Activated B cell treated with CpG ODN at 0.5 μM for 24 hours (primary cell): Measurements from ENCODE around the gene ACTG2. TPM values are rescaled to one million over a fixed set of nuclear protein-coding genes. Genes with fewer than 3 reads are reported as not detected.

Source experiments
- ATAC-seq: fragments of 200-7000 bp; cut with Tn5 transposase; one replicate; pipeline ENCODE4 v1.10.0; 2021; ENCODE audit warnings: low read depth, mild to moderate bottlenecking, moderate library complexity
- CTCF ChIA-PET: fragments of 350-600 bp; sonication (Branson Sonifier 250); formaldehyde crosslinking; loops from one replicate; lab custom pipeline; 2021; ENCODE audit warnings: antibody characterized with exemption; lab: Charles Lee
- POLR2A ChIA-PET: fragments of 350-600 bp; sonication (Branson Sonifier 250); formaldehyde crosslinking; loops from one replicate; lab custom pipeline; 2021; ENCODE audit warnings: antibody characterized with exemption; lab: Charles Lee
- DNase-seq: peaks from one replicate; pipeline ENCODE4 v3.0.0; 2022
- H3K27ac Mint-ChIP-seq: one replicate; pipeline ENCODE4 v1.8.0; 2020; ENCODE audit warnings: mixed read lengths
- H3K27me3 Mint-ChIP-seq: one replicate; pipeline ENCODE4 v1.8.0; 2021; ENCODE audit warnings: mixed read lengths
- H3K36me3 Mint-ChIP-seq: one replicate; pipeline ENCODE4 v1.8.0; 2021; ENCODE audit warnings: low read depth, mixed read lengths
- H3K4me1 Mint-ChIP-seq: one replicate; pipeline ENCODE4 v1.8.0; 2021; ENCODE audit warnings: mixed read lengths
- H3K4me3 Mint-ChIP-seq: one replicate; pipeline ENCODE4 v1.8.0; 2020; ENCODE audit warnings: mild to moderate bottlenecking, mixed read lengths
- H3K9me3 Mint-ChIP-seq: one replicate; pipeline ENCODE4 v1.8.0; 2020; ENCODE audit warnings: mixed read lengths
- intact Hi-C: fragments of 100-400 bp; cut with micrococcal nuclease; formaldehyde crosslinking; loops from one replicate; pipeline ENCODE4 v1.15.1; 2024
- total RNA-seq: library from RNA; stranded (reverse); gene quantifications from 2 replicates; pipeline ENCODE4 v1.2.3, GENCODE V29; 2022
- TF ChIP-seq, protein P1 (sequence below): fragments of 200-600 bp; IDR thresholded peaks from one replicate; pipeline ENCODE4 v1.8.0; 2022; ENCODE audit warnings: antibody characterized with exemption, mild to moderate bottlenecking

Gene ACTG2
- total RNA-seq, 1 donor from 2014 or later: not detected

DNA sequence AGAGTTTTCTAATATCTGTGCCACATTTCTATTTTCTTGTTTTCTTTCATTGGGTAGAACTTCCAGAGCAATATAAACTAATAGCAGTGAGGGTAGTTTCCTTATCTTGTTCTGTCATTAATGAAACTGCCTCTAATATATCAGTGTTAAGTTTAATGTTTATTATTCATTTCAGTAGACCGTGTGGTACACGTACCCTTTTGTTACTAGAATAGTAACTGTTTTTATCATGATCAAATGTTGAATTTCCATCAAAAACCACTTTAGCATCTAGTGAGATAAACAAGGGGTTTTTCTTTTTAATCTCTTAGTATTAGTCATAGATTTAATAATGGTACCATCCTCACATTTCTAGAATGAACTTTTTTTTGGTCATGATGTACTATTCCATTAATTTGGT lies 49.9 kb downstream of the ACTG2 start:
- TF ChIP-seq, protein P1, sequence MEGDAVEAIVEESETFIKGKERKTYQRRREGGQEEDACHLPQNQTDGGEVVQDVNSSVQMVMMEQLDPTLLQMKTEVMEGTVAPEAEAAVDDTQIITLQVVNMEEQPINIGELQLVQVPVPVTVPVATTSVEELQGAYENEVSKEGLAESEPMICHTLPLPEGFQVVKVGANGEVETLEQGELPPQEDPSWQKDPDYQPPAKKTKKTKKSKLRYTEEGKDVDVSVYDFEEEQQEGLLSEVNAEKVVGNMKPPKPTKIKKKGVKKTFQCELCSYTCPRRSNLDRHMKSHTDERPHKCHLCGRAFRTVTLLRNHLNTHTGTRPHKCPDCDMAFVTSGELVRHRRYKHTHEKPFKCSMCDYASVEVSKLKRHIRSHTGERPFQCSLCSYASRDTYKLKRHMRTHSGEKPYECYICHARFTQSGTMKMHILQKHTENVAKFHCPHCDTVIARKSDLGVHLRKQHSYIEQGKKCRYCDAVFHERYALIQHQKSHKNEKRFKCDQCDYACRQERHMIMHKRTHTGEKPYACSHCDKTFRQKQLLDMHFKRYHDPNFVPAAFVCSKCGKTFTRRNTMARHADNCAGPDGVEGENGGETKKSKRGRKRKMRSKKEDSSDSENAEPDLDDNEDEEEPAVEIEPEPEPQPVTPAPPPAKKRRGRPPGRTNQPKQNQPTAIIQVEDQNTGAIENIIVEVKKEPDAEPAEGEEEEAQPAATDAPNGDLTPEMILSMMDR: no peak
- Mint-ChIP-seq H3K4me3 (no peak overlapping the region), H3K4me1 (peaks cover 39% of the 10 kb centered on the region)

DNA sequence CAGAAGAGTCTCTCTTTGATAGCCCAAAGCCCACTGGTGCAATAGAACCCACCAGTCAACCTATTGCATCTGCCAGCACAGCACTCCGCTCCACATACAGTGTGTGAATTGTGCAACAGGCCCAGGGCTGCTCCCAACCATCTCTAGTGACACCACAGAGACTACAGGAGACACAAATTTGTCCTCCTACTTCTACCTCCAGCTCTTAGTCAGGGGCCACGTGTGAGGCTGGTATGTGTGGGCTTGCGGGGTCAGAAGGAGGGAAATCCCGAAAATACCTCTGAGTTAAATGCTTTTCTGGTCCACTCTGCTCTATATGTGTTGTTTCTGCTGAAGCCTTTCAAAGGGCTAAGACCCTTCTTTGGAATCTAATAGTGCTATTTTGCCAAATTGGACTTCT lies 51.9 kb downstream of the ACTG2 start:
- POLR2A ChIA-PET: no interaction called here
- Mint-ChIP-seq H3K36me3 (peaks cover 73% of the 10 kb centered on the region), H3K27ac (no peak overlapping the region), H3K4me1 (peaks cover 44% of the 10 kb centered on the region), H3K9me3 (no peaks in the 10 kb centered on the region), H3K27me3 (no peaks in the 10 kb centered on the region), H3K4me3 (no peak overlapping the region)
- DNase-seq: no peak
- TF ChIP-seq, protein P1: no peak
- ATAC-seq: no peak
- CTCF ChIA-PET: no interaction called here
- intact Hi-C loops: loop anchor here (5.0 kb wide), 1 partner anchor 38 kb away; the partner anchor contains the start of gene TET3

More for the DNA sequence above, 49.9 kb downstream of the ACTG2 start:
- DNase-seq (no peak), ATAC-seq (no peak)
- intact Hi-C loops: no loop called here
- peaks cover 76% of the 10 kb centered on the region for H3K36me3 Mint-ChIP-seq
- H3K27me3 Mint-ChIP-seq: no peaks in the 10 kb centered on the region
- no peaks in the 10 kb centered on the region for H3K9me3 Mint-ChIP-seq
- CTCF ChIA-PET: no interaction called here
- no peak overlapping the region for H3K27ac Mint-ChIP-seq
- POLR2A ChIA-PET: no interaction called here

DNA sequence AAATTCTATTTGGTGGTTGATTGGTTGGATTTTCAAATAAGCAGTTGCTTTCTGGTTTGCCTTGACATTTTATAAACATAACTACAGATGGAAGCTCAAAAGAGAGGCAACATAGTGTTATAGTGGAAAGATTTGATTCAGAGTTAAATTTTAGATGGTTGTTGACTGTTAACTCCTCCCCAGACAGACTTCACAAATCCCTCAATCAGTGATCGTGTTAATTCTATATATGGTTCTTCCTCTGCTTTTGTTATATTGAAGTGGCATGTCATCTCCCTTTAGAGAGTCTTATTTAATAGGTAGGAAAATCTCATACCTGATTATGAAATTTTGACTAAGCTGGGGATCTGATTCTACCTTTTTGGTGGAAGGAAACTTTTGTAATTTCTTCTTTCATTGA lies 53.4 kb downstream of the ACTG2 start:
- POLR2A ChIA-PET: no interaction called here
- H3K27ac Mint-ChIP-seq: peak overlapping the region; percentile 46
- H3K36me3 Mint-ChIP-seq: peaks cover 73% of the 10 kb centered on the region
- intact Hi-C loops: loop anchor here (5.0 kb wide), 1 partner anchor 36 kb away; the partner anchor contains the start of gene TET3
- peaks cover 44% of the 10 kb centered on the region for H3K4me1 Mint-ChIP-seq
- CTCF ChIA-PET: no interaction called here
- TF ChIP-seq, protein P1: no peak
- no peak overlapping the region for H3K4me3 Mint-ChIP-seq
- H3K9me3 Mint-ChIP-seq: no peaks in the 10 kb centered on the region
- DNase-seq (no peak), ATAC-seq (no peak)
- H3K27me3 Mint-ChIP-seq: no peaks in the 10 kb centered on the region

DNA sequence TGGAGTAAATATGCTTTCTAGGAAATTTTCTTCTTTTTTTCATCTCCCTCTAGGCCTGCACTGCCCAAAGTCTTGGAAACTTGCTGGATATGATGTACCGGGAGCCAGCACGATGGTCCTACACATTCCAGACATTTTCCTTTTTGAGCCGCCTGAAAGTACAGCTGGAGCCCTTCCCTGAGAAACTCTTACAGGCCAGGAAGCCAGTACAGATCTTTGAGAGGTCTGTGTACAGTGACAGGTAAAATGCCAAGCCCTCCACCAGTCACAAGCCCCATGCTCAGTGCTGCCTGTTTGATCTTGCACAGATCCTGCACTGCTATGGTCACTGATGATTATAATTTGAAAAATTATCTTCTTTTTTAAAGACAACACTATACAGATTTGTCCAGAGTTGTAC lies 53.9 kb downstream of the ACTG2 start:
- Mint-ChIP-seq H3K27me3 (no peaks in the 10 kb centered on the region), H3K36me3 (peaks cover 75% of the 10 kb centered on the region), H3K4me3 (no peak overlapping the region), H3K27ac (peak overlapping the region; percentile 46), H3K4me1 (peaks cover 44% of the 10 kb centered on the region), H3K9me3 (no peaks in the 10 kb centered on the region)
- intact Hi-C loops: loop anchor here (5.0 kb wide), 1 partner anchor 36 kb away; the partner anchor contains the start of gene TET3
- ATAC-seq: no peak
- POLR2A ChIA-PET: no interaction called here
- DNase-seq: no peak
- TF ChIP-seq, protein P1: no peak
- CTCF ChIA-PET: no interaction called here

DNA sequence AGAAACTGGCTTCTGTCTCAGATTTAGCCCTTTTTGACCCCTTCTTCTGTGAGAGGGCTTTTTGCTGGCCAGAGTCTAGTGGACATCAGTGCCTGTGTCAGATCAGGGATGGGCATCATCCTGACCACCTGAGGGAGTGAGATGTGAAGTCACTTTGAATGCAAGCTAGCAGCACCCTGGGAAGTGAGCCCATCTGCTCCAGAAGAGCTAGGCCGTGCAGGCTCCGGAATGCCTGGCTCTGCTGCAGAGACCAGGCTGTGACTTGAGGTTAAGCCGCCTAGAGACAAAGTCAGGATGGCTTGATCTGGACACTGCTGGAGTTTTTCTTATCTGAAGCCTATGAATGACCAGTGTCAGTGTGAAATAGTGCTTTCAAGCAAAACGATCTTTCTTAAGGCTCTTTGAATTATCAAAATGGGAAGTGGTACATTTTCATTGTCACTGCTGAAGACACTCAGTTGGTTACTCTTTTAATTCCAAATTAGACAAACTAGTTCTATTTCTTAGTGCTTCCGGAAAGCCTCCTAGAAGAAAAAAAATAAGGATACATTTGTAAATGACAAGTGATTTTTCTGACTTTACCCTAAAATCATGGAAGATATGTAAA lies 54.7 kb downstream of the ACTG2 start:
- peaks cover 43% of the 10 kb centered on the region for H3K4me1 Mint-ChIP-seq
- intact Hi-C loops: loop anchor here (5.0 kb wide), 1 partner anchor 35 kb away; the partner anchor contains the start of gene TET3
- TF ChIP-seq, protein P1: no peak
- no peaks in the 10 kb centered on the region for H3K27me3 Mint-ChIP-seq
- ChIA-PET POLR2A (interaction anchor here (2.6 kb wide), 1 partner anchor 20 kb away, joined by 11 read pairs; the partner anchor contains the start of gene DGUOK), CTCF (no interaction called here)
- DNase-seq (no peak), ATAC-seq (no peak)
- H3K4me3 Mint-ChIP-seq: no peak overlapping the region
- H3K9me3 Mint-ChIP-seq: no peaks in the 10 kb centered on the region
- H3K36me3 Mint-ChIP-seq: peaks cover 77% of the 10 kb centered on the region
- no peak overlapping the region for H3K27ac Mint-ChIP-seq
